Coronary artery (tissue), 2 donors: Measurements from ENCODE around the gene SLC4A9.

ENCODE experiments used
- DNase-seq: peaks from one replicate; pipeline ENCODE4 v3.0.0-alpha.2; 2017; ENCODE audit warnings: low spot score
- H3K27ac ChIP-seq, 2 donors: fragments of 200-600 bp; sonication (generic); one replicate each; pipeline ENCODE4 v1.5.1; 2016 to 2019
- H3K4me3 ChIP-seq: fragments of 200-600 bp; sonication (generic); 2 replicates; pipeline ENCODE4 v1.5.1; 2016; ENCODE audit warnings: mild to moderate bottlenecking, moderate library complexity
- CTCF ChIP-seq: fragments of 200-600 bp; sonication (generic); IDR thresholded peaks from one replicate; pipeline ENCODE4 v1.5.1; 2019; ENCODE audit warnings: antibody characterized with exemption

Gene SLC4A9, protein sequence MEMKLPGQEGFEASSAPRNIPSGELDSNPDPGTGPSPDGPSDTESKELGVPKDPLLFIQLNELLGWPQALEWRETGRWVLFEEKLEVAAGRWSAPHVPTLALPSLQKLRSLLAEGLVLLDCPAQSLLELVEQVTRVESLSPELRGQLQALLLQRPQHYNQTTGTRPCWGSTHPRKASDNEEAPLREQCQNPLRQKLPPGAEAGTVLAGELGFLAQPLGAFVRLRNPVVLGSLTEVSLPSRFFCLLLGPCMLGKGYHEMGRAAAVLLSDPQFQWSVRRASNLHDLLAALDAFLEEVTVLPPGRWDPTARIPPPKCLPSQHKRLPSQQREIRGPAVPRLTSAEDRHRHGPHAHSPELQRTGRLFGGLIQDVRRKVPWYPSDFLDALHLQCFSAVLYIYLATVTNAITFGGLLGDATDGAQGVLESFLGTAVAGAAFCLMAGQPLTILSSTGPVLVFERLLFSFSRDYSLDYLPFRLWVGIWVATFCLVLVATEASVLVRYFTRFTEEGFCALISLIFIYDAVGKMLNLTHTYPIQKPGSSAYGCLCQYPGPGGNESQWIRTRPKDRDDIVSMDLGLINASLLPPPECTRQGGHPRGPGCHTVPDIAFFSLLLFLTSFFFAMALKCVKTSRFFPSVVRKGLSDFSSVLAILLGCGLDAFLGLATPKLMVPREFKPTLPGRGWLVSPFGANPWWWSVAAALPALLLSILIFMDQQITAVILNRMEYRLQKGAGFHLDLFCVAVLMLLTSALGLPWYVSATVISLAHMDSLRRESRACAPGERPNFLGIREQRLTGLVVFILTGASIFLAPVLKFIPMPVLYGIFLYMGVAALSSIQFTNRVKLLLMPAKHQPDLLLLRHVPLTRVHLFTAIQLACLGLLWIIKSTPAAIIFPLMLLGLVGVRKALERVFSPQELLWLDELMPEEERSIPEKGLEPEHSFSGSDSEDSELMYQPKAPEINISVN

GRCh38 chr5:140360101-140360500 lies at the start of gene SLC4A9:
SLC4A9 (plus strand) TSS chr5:140360194; CDS start chr5:140360237, 43 bp downstream.
- Histone ChIP-seq H3K4me3 (no peak within 1 kb of the TSS), H3K27ac (no peak within 1 kb of the TSS)
- no peak for TF ChIP-seq CTCF
- DNase-seq: no peak

DNA sequence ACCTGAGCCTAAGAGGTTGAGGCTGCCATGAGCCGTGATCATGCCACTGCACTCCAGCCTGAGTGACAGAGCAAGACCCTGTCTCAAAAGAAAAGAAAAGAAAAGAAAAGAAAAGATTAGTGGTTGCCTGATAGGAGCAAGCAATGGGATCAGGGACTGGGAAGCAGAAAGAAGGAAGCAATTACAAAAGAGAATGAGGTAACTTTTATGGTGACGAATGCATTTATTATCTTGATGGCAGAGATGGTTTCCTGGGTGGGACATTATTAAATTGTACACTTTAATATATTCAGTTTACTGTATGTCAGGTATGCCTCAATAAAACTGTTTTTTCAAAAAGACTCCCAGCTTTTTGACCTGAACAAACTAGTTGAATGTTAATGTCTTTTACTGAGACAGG lies 49.6 kb upstream of the SLC4A9 start:
- Histone ChIP-seq H3K4me3 (no peak overlapping the region), H3K27ac (peak overlapping the region in 1 of 2 donors; percentile 35)
- no peak for DNase-seq
- TF ChIP-seq CTCF: no peak

GRCh38 chr5:140311011-140311467 lies 49.0 kb upstream of the SLC4A9 start:
- TF ChIP-seq CTCF: no peak
- no peak overlapping the region for H3K4me3 ChIP-seq
- DNase-seq: no peak
- H3K27ac ChIP-seq: peak overlapping the region in 1 of 2 donors; percentile 64

- no peak overlapping the region for H3K4me3 ChIP-seq
- TF ChIP-seq CTCF: no peak
- DNase-seq: no peak
- peak overlapping the region; percentile 5 to 64 for H3K27ac ChIP-seq
Observed at GRCh38 chr5:140312067-140312790, 47.8 kb upstream of the SLC4A9 start.

GRCh38 chr5:140312791-140313189 lies 47.2 kb upstream of the SLC4A9 start:
- TF ChIP-seq CTCF: no peak
- no peak for DNase-seq
- Histone ChIP-seq H3K27ac (peak overlapping the region; percentile 5 to 49), H3K4me3 (no peak overlapping the region)

- no peak overlapping the region for H3K27ac ChIP-seq
- no peak for DNase-seq
- no peak for TF ChIP-seq CTCF
- no peak overlapping the region for H3K4me3 ChIP-seq
Observed at GRCh38 chr5:140317859-140318258, 42.1 kb upstream of the SLC4A9 start.
